HG03469 (cell line): ENCODE data around the gene SPR.
A peak's percentile ranks its signal among the peaks of the same experiment; 100 is the strongest.

Experiments
- ATAC-seq: cut with Tn5 transposase; IDR thresholded peaks from one replicate; pipeline ENCODE4 v1.9.1; 2021; ENCODE audit warnings: mild to moderate bottlenecking, moderate library complexity, moderate number of reproducible peaks; ENCODE audit not compliant: unreplicated experiment

SPR gene

GRCh38 chr2:72915320-72915906 is 28.2 kb downstream of the SPR start:
- ATAC-seq = no peak

- ATAC-seq = peak; percentile 32
Observed at GRCh38 chr2:72915907-72916742, 28.9 kb downstream of the SPR start.

GRCh38 chr2:72916743-72917137 is 29.5 kb downstream of the SPR start:
- no peak for ATAC-seq

GRCh38 chr2:72917138-72917876 is 30.1 kb downstream of the SPR start, which contains the start of gene EMX1:
EMX1 (plus strand) TSS chr2:72917519; CDS start chr2:72917853, 334 bp downstream.
- ATAC-seq = no peak

- ATAC-seq = no peak
Observed at GRCh38 chr2:72917877-72918553, 30.8 kb downstream of the SPR start.

- no peak for ATAC-seq
Observed at GRCh38 chr2:72919414-72920317, 32.5 kb downstream of the SPR start.

- no peak for ATAC-seq
Observed at GRCh38 chr2:72920318-72921087, 33.3 kb downstream of the SPR start.

GRCh38 chr2:72921088-72921851 is 34.1 kb downstream of the SPR start:
- no peak for ATAC-seq

- no peak for ATAC-seq
Observed at GRCh38 chr2:72921853-72922252, 34.6 kb downstream of the SPR start.

- ATAC-seq = no peak
Observed at GRCh38 chr2:72923833-72924352, 36.7 kb downstream of the SPR start.

GRCh38 chr2:72924353-72925240 is 37.4 kb downstream of the SPR start:
- no peak for ATAC-seq

- no peak for ATAC-seq
Observed at GRCh38 chr2:72925328-72925943, 38.2 kb downstream of the SPR start.

GRCh38 chr2:72926368-72926767 is 39.2 kb downstream of the SPR start:
- ATAC-seq = no peak

- ATAC-seq = no peak
Observed at GRCh38 chr2:72926811-72927465, 39.7 kb downstream of the SPR start.

GRCh38 chr2:72927619-72928550 is 40.7 kb downstream of the SPR start:
- no peak for ATAC-seq
